Calu3 (cell line): Measurements from ENCODE around the gene GJA10. TPM values are rescaled to one million over a fixed set of nuclear protein-coding genes. Genes with fewer than 3 reads are reported as not detected.

Experiments
- BruUV-seq: library from RNA; stranded (reverse); fragments of 400-500 nt; replicated peaks from 2 replicates; lab custom pipeline; 2021; lab: Mats Ljungman, UMichigan
- CTCF ChIA-PET: fragments of 300-600 bp; sonication (Branson Sonifier 250); formaldehyde crosslinking; loops from one replicate; lab custom pipeline; 2022; ENCODE audit warnings: antibody characterized with exemption; lab: Charles Lee
- DNase-seq: peaks from one replicate; pipeline ENCODE4 v3.0.0; 2022
- H3K27ac Mint-ChIP-seq: one replicate; pipeline ENCODE4 v1.8.0; 2022; ENCODE audit warnings: mixed read lengths; ENCODE audit not compliant: unreplicated experiment
- H3K27me3 Mint-ChIP-seq: one replicate; pipeline ENCODE4 v1.8.0; 2022; ENCODE audit warnings: mixed read lengths; ENCODE audit not compliant: unreplicated experiment
- H3K36me3 Mint-ChIP-seq: one replicate; pipeline ENCODE4 v1.8.0; 2022; ENCODE audit warnings: mild to moderate bottlenecking, moderate library complexity, mixed read lengths; ENCODE audit not compliant: insufficient read depth, unreplicated experiment
- H3K4me1 Mint-ChIP-seq: one replicate; pipeline ENCODE4 v1.8.0; 2022; ENCODE audit warnings: mild to moderate bottlenecking, low read depth, mixed read lengths; ENCODE audit not compliant: unreplicated experiment
- H3K4me3 Mint-ChIP-seq: one replicate; pipeline ENCODE4 v1.8.0; 2022; ENCODE audit warnings: mild to moderate bottlenecking, low read depth, moderate library complexity, mixed read lengths; ENCODE audit not compliant: unreplicated experiment
- H3K9me3 Mint-ChIP-seq: one replicate; pipeline ENCODE4 v1.8.0; 2022; ENCODE audit warnings: low read depth, mixed read lengths; ENCODE audit not compliant: unreplicated experiment
- CTCF ChIP-seq: fragments of 200-600 bp; IDR thresholded peaks from one replicate; pipeline ENCODE4 v1.8.0; 2022; ENCODE audit warnings: antibody characterized with exemption; ENCODE audit not compliant: unreplicated experiment
- intact Hi-C: fragments of 100-400 bp; cut with micrococcal nuclease; formaldehyde crosslinking; loops from one replicate; pipeline ENCODE4 v1.10.0; 2022; ENCODE audit not compliant: unreplicated experiment
- total RNA-seq: library from RNA; stranded (reverse); gene quantifications from 2 replicates; pipeline ENCODE4 v1.2.3, GENCODE V29; 2022

Gene GJA10
- total RNA-seq, 1 experiment from 2014 or later, result not detected

- Mint-ChIP-seq H3K9me3 (no peaks in the 10 kb centered on the region), H3K27me3 (no peaks in the 10 kb centered on the region), H3K4me3 (no peak overlapping the region), H3K36me3 (peaks cover 6% of the 10 kb centered on the region), H3K27ac (no peak overlapping the region), H3K4me1 (peaks cover 10% of the 10 kb centered on the region)
- no peak for DNase-seq
- BruUV-seq, result no TSS peak
- CTCF ChIA-PET, result no interaction called here
- TF ChIP-seq CTCF, result no peak
- intact Hi-C loops, result no loop called here
Observed at GRCh38 chr6:89927264-89927663, 33.0 kb downstream of the GJA10 start.

GRCh38 chr6:89927791-89928550, 33.7 kb downstream of the GJA10 start:
- TF ChIP-seq CTCF, result no peak
- no peak for DNase-seq
- Mint-ChIP-seq H3K4me3 (no peak overlapping the region), H3K27ac (no peak overlapping the region), H3K27me3 (no peaks in the 10 kb centered on the region), H3K9me3 (no peaks in the 10 kb centered on the region), H3K36me3 (peaks cover 6% of the 10 kb centered on the region), H3K4me1 (peaks cover 10% of the 10 kb centered on the region)
- BruUV-seq, result no TSS peak
- CTCF ChIA-PET, result no interaction called here
- intact Hi-C loops, result no loop called here

- peaks cover 10% of the 10 kb centered on the region for H3K4me1 Mint-ChIP-seq
- BruUV-seq, result no TSS peak
- intact Hi-C loops, result no loop called here
- H3K27ac Mint-ChIP-seq, result no peak overlapping the region
- CTCF ChIA-PET, result no interaction called here
- no peak for TF ChIP-seq CTCF
- peaks cover 6% of the 10 kb centered on the region for H3K36me3 Mint-ChIP-seq
- DNase-seq, result no peak
- H3K27me3 Mint-ChIP-seq, result no peaks in the 10 kb centered on the region
- no peak overlapping the region for H3K4me3 Mint-ChIP-seq
- H3K9me3 Mint-ChIP-seq, result no peaks in the 10 kb centered on the region
Observed at GRCh38 chr6:89928604-89929003, 34.3 kb downstream of the GJA10 start.

GRCh38 chr6:89930789-89931188, 36.5 kb downstream of the GJA10 start:
- no peak overlapping the region for H3K4me3 Mint-ChIP-seq
- CTCF ChIA-PET, result interaction anchor here (1.1 to 1.3 kb wide), 2 partner anchors 10 to 549 kb away, joined by 3 read pairs; no protein-coding TSS in a partner anchor
- TF ChIP-seq CTCF, result no peak
- BruUV-seq, result no TSS peak
- H3K27ac Mint-ChIP-seq, result no peak overlapping the region
- intact Hi-C loops, result no loop called here
- H3K4me1 Mint-ChIP-seq, result peaks cover 10% of the 10 kb centered on the region
- H3K36me3 Mint-ChIP-seq, result no peaks in the 10 kb centered on the region
- no peaks in the 10 kb centered on the region for H3K27me3 Mint-ChIP-seq
- DNase-seq, result no peak
- H3K9me3 Mint-ChIP-seq, result no peaks in the 10 kb centered on the region
